Neuronal stem cell (in vitro differentiated cells): ENCODE results near the gene EIF2AK3.

ENCODE experiments used
- DNase-seq: peaks from one replicate; pipeline ENCODE4 v3.0.0-alpha.2; 2013; ENCODE audit warnings: low spot score
- H2AFZ ChIP-seq: one replicate; pipeline ENCODE4 v1.6.1; 2013; ENCODE audit warnings: mild to moderate bottlenecking, low read length, inconsistent platforms
- H2AK5ac ChIP-seq: 2 replicates; pipeline ENCODE4 v1.6.1; 2013; ENCODE audit warnings: low read depth, mild to moderate bottlenecking, inconsistent platforms, low read length, moderate library complexity, mixed read lengths
- H2BK120ac ChIP-seq: 2 replicates; pipeline ENCODE4 v1.6.1; 2013; ENCODE audit warnings: low read depth, mild to moderate bottlenecking, inconsistent platforms, low read length, moderate library complexity, mixed read lengths
- H2BK12ac ChIP-seq: one replicate; pipeline ENCODE4 v1.6.1; 2013; ENCODE audit warnings: low read length, inconsistent platforms
- H2BK15ac ChIP-seq: 2 replicates; pipeline ENCODE4 v1.6.1; 2013; ENCODE audit warnings: mild to moderate bottlenecking, low read length, inconsistent platforms, mixed read lengths
- H2BK5ac ChIP-seq: one replicate; pipeline ENCODE4 v1.6.1; 2013; ENCODE audit warnings: inconsistent platforms, mild to moderate bottlenecking, low read length, moderate library complexity
- H3K14ac ChIP-seq: one replicate; pipeline ENCODE4 v1.6.1; 2013; ENCODE audit warnings: low read length, inconsistent platforms
- H3K18ac ChIP-seq: 2 replicates; pipeline ENCODE4 v1.6.1; 2013; ENCODE audit warnings: low read length, inconsistent platforms
- H3K23ac ChIP-seq: 2 replicates; pipeline ENCODE4 v1.6.1; 2013; ENCODE audit warnings: low read depth, mild to moderate bottlenecking, mixed read lengths, low read length, inconsistent platforms; ENCODE audit not compliant: poor library complexity
- H3K27ac ChIP-seq: replicated peaks from 3 replicates; pipeline ENCODE4 v1.5.1; 2013; ENCODE audit warnings: low read length, inconsistent platforms
- H3K27me3 ChIP-seq, 3 experiments: 2 replicates each; pipeline ENCODE4 v1.6.1; 2013; ENCODE audit warnings: low read length in 3 of 3, mild to moderate bottlenecking in 2 of 3, inconsistent platforms in 1 of 3, low read depth in 1 of 3, mixed read lengths in 1 of 3, moderate library complexity in 1 of 3; ENCODE audit not compliant: control insufficient read depth in 3 of 3, insufficient read depth in 3 of 3
- H3K36me3 ChIP-seq, 2 donors: replicated peaks in 1 of 2; 2 replicates each; pipeline ENCODE4 v1.6.1; 2013; ENCODE audit warnings: low read length in 2 of 2; ENCODE audit not compliant: control insufficient read depth in 2 of 2, insufficient read depth in 2 of 2
- H3K4ac ChIP-seq: 2 replicates; pipeline ENCODE4 v1.6.1; 2013; ENCODE audit warnings: inconsistent platforms, mild to moderate bottlenecking, low read length, moderate library complexity
- H3K4me1 ChIP-seq, 2 donors: 1 replicate in 1 of 2; 2 replicates in 1 of 2; pipeline ENCODE4 v1.6.1; 2013; ENCODE audit warnings: low read length in 2 of 2, low read depth in 1 of 2; ENCODE audit not compliant: control insufficient read depth in 2 of 2, insufficient read depth in 1 of 2
- H3K4me2 ChIP-seq: one replicate; pipeline ENCODE4 v1.6.1; 2013; ENCODE audit warnings: mild to moderate bottlenecking, low read length, inconsistent platforms; ENCODE audit not compliant: insufficient read depth, poor library complexity, severe bottlenecking
- H3K4me3 ChIP-seq, 2 donors: 2 replicates each; pipeline ENCODE4 v1.5.1; 2013; ENCODE audit warnings: low read length in 2 of 2, mild to moderate bottlenecking in 2 of 2, inconsistent platforms in 1 of 2, moderate library complexity in 1 of 2
- H3K79me1 ChIP-seq: one replicate; pipeline ENCODE4 v1.6.1; 2013; ENCODE audit warnings: low read depth, mild to moderate bottlenecking, inconsistent platforms, low read length, moderate library complexity
- H3K9ac ChIP-seq: one replicate; pipeline ENCODE4 v1.6.1; 2013; ENCODE audit warnings: mild to moderate bottlenecking, low read depth, low read length, inconsistent platforms; ENCODE audit not compliant: poor library complexity
- H3K9me3 ChIP-seq, 2 donors: replicated peaks in 1 of 2; 2 replicates each; pipeline versions ENCODE3 to v1.6.1; 2013; ENCODE audit warnings: low read length in 2 of 2, mild to moderate bottlenecking in 2 of 2, inconsistent platforms in 1 of 2, low read depth in 1 of 2, mixed read lengths in 1 of 2, moderate library complexity in 1 of 2; ENCODE audit not compliant: control insufficient read depth in 2 of 2, insufficient read depth in 1 of 2
- H4K8ac ChIP-seq: one replicate; pipeline ENCODE4 v1.6.1; 2013; ENCODE audit warnings: low read depth, mild to moderate bottlenecking, inconsistent platforms, low read length, moderate library complexity
- H4K91ac ChIP-seq: one replicate; pipeline ENCODE4 v1.6.1; 2013; ENCODE audit warnings: low read length, low read depth, mild to moderate bottlenecking, inconsistent platforms; ENCODE audit not compliant: poor library complexity
- WGBS, 2 donors: extraction: QIAGEN DNeasy Blood & Tissue Kit; methylation state at CpG; one replicate each; pipeline ENCODE4 v1.1.7; 2013; ENCODE audit warnings: missing lambda C conversion rate in 2 of 2, mixed read lengths in 1 of 2; ENCODE audit not compliant: insufficient read length in 2 of 2, insufficient replicate concordance in 1 of 2; ENCODE audit errors: extremely low coverage in 2 of 2; 5-methylcytosine and 5-hydroxymethylcytosine counted together

EIF2AK3 gene

DNA sequence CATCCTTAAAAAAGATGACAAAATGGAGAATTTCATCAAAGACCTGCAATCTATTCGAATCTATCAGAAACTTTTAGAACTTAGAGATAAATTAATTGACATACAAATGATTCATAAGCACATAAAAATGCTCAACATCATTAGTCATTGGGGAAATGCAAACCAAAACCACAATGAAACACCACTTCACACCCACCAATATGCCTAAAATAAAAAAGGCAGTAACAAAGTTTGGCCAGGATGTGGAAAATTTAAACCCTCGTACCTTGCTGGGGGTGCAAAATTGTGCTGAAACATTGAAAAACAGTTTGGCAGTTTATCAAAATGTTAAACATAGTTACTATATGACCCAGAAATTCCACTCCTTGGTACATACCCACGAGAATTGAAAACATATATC is 11.5 kb upstream of the EIF2AK3 start:
- H3K23ac ChIP-seq, result no peak overlapping the region
- H3K4me1 ChIP-seq, result no peaks in the 10 kb centered on the region
- H2BK15ac ChIP-seq, result no peak overlapping the region
- no peak for DNase-seq
- H4K8ac ChIP-seq, result no peak overlapping the region
- H2AK5ac ChIP-seq, result no peak overlapping the region
- H4K91ac ChIP-seq, result no peak overlapping the region
- no peak overlapping the region for H3K4ac ChIP-seq
- no peak overlapping the region for H3K27ac ChIP-seq
- no peaks in the 10 kb centered on the region for H3K79me1 ChIP-seq
- H2AFZ ChIP-seq, result no peak overlapping the region
- H3K9ac ChIP-seq, result no peak overlapping the region
- H2BK120ac ChIP-seq, result no peak overlapping the region
- no peak overlapping the region for H3K4me3 ChIP-seq
- no peak overlapping the region for H3K14ac ChIP-seq
- no peaks in the 10 kb centered on the region for H3K27me3 ChIP-seq
- no peak overlapping the region for H2BK12ac ChIP-seq
- WGBS, 2 donors, result no CpG with 5 or more reads among the region's 3 CpGs
- H3K18ac ChIP-seq, result no peak overlapping the region
- H3K9me3 ChIP-seq, result no peaks in the 10 kb centered on the region
- H3K36me3 ChIP-seq, result no peaks in the 10 kb centered on the region
- no peak overlapping the region for H2BK5ac ChIP-seq
- no peak overlapping the region for H3K4me2 ChIP-seq

- H2AK5ac ChIP-seq, result no peak overlapping the region
Observed at GRCh38 chr2:88638123-88638650, 10.9 kb upstream of the EIF2AK3 start.

GRCh38 chr2:88637464-88637863 is 10.2 kb upstream of the EIF2AK3 start:
- no peak overlapping the region for H3K27ac ChIP-seq
- H3K9ac ChIP-seq, result no peak overlapping the region
- no peak overlapping the region for H2BK12ac ChIP-seq
- no peak overlapping the region for H4K91ac ChIP-seq
- H3K79me1 ChIP-seq, result no peaks in the 10 kb centered on the region
- no peak overlapping the region for H3K4ac ChIP-seq
- no peaks in the 10 kb centered on the region for H3K4me1 ChIP-seq
- H3K4me2 ChIP-seq, result no peak overlapping the region
- no peak overlapping the region for H3K23ac ChIP-seq
- no peak overlapping the region for H3K4me3 ChIP-seq
- no CpG with 5 or more reads among the region's 2 CpGs for WGBS, 2 donors
- H3K18ac ChIP-seq, result no peak overlapping the region
- H2BK5ac ChIP-seq, result no peak overlapping the region
- H3K14ac ChIP-seq, result no peak overlapping the region
- H4K8ac ChIP-seq, result no peak overlapping the region
- no peaks in the 10 kb centered on the region for H3K36me3 ChIP-seq
- no peak overlapping the region for H2BK15ac ChIP-seq
- H3K9me3 ChIP-seq, result no peaks in the 10 kb centered on the region
- no peak for DNase-seq
- no peaks in the 10 kb centered on the region for H3K27me3 ChIP-seq
- no peak overlapping the region for H2BK120ac ChIP-seq
- H2AK5ac ChIP-seq, result no peak overlapping the region
- H2AFZ ChIP-seq, result no peak overlapping the region

More at GRCh38 chr2:88638123-88638650, 10.9 kb upstream of the EIF2AK3 start:
- Histone ChIP-seq H3K27me3 (no peaks in the 10 kb centered on the region), H3K23ac (no peak overlapping the region), H3K4me2 (no peak overlapping the region), H3K4me3 (no peak overlapping the region), H3K79me1 (no peaks in the 10 kb centered on the region), H2AFZ (no peak overlapping the region), H3K18ac (no peak overlapping the region), H3K27ac (no peak overlapping the region), H4K8ac (no peak overlapping the region), H2BK5ac (no peak overlapping the region), H3K14ac (no peak overlapping the region), H4K91ac (no peak overlapping the region), H2BK12ac (no peak overlapping the region), H2BK15ac (no peak overlapping the region), H3K9ac (no peak overlapping the region), H3K9me3 (no peaks in the 10 kb centered on the region), H3K4me1 (no peaks in the 10 kb centered on the region), H2BK120ac (no peak overlapping the region), H3K36me3 (no peaks in the 10 kb centered on the region), H3K4ac (no peak overlapping the region)
- no peak for DNase-seq
- no CpG with 5 or more reads among the region's 2 CpGs for WGBS, 2 donors

DNA sequence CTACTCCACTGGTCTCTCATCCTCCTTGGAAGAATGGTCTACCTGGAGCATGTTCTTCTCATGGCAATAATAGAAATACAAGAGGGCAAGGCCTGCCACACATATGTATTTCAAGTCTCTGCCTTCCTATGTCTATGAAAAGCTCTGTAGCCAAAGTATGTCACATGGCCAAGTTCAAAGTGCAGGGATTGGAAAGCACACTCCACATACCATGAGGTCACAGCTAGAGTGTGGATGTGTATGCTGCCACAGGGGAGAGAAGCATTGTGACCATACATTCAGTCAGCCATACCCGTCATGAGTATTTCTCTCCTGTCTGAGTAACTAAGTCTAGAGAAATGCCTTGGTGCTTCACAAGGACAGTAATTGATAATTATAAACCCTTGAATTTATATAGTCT is 8.8 kb upstream of the EIF2AK3 start:
- Histone ChIP-seq H3K4me3 (no peak overlapping the region), H3K23ac (no peak overlapping the region), H3K14ac (no peak overlapping the region), H3K9me3 (no peaks in the 10 kb centered on the region), H3K4me2 (no peak overlapping the region), H2BK5ac (no peak overlapping the region), H3K79me1 (no peaks in the 10 kb centered on the region), H3K4ac (no peak overlapping the region), H2BK12ac (no peak overlapping the region), H4K8ac (no peak overlapping the region), H2BK15ac (no peak overlapping the region), H3K36me3 (no peaks in the 10 kb centered on the region), H3K4me1 (no peaks in the 10 kb centered on the region), H3K27ac (no peak overlapping the region), H3K18ac (no peak overlapping the region), H4K91ac (no peak overlapping the region), H2AK5ac (no peak overlapping the region), H2BK120ac (no peak overlapping the region), H3K27me3 (no peaks in the 10 kb centered on the region), H2AFZ (no peak overlapping the region), H3K9ac (no peak overlapping the region)
- DNase-seq, result no peak
- no CpG with 5 or more reads among the region's 1 CpG for WGBS, 2 donors
